ENCODE measurements around the gene MCEE. TPM values are rescaled to one million over a fixed set of nuclear protein-coding genes. Genes with fewer than 3 reads are reported as not detected.

The MCEE gene
- total and polyA plus RNA-seq, 2 donors (not counting 3 experiments of a cell fraction or from before 2014, with no cell fraction given): 4.0 to 9.9 TPM

GRCh38 chr2:71157124-71157793, 27.2 kb upstream of the MCEE start:
- no peaks in the 10 kb centered on the region for H3K79me2 ChIP-seq (ENCODE audit: control insufficient read depth, insufficient read depth, low read length)
- no peak for TF ChIP-seq POLR2AphosphoS5 (IDR thresholded peaks at IDR 0.05; ENCODE audit: insufficient read depth, low read depth, low read length)
- no peak for TF ChIP-seq EZH2 (IDR thresholded peaks at IDR 0.05; ENCODE audit: borderline replicate concordance, low read depth, low read length, severe bottlenecking)
- no peak for TF ChIP-seq GATA2 (IDR thresholded peaks at IDR 0.05; ENCODE audit: insufficient read depth, insufficient read length, low read depth, low read length)
- TF ChIP-seq JUN (IDR thresholded peaks at IDR 0.05; ENCODE audit: borderline replicate concordance, insufficient read depth, insufficient read length, low read depth): no peak
- peak; percentile 57 to 85 for TF ChIP-seq CTCF (IDR thresholded peaks at IDR 0.05; ENCODE audit: extremely low read depth in 1 of 2, insufficient read depth in 1 of 2, low read depth in 1 of 2, low read length in 2 of 2)
- no peak for TF ChIP-seq MAX (IDR thresholded peaks at IDR 0.05; ENCODE audit: insufficient read depth, insufficient read length)
- CTCF ChIA-PET: interaction anchor here (0.7 to 1.8 kb wide), 11 partner anchors 8 to 174 kb away, joined by 3 to 11 read pairs (median 4); partner anchors contain the start of genes MPHOSPH10 and ZNF638
- no peak overlapping the region for H3K27ac ChIP-seq (ENCODE audit: insufficient read depth, low read depth, low read length)
- intact Hi-C loops (cut with micrococcal nuclease): loop anchor here (2.0 to 5.0 kb wide), 2 partner anchors 120 to 175 kb away; partner anchors contain the start of gene ZNF638
- no peaks in the 10 kb centered on the region for H4K20me1 ChIP-seq (replicated peaks; ENCODE audit: control insufficient read depth, extremely low read depth, insufficient read depth, low read length)
- H3K9me1 ChIP-seq (replicated peaks; ENCODE audit: control insufficient read depth, extremely low read depth, insufficient read depth, low read length): no peaks in the 10 kb centered on the region
- no TSS peak for BruUV-seq (replicated peaks)
- peaks cover 0 to 7% of the 10 kb centered on the region in 2 experiments for H3K27me3 ChIP-seq (ENCODE audit: control insufficient read depth in 2 of 2, insufficient read depth in 2 of 2, low read length in 2 of 2)
- POLR2A ChIA-PET: no interaction called here
- H3K4me1 ChIP-seq (ENCODE audit: control insufficient read depth, extremely low read depth, insufficient read depth, low read length): no peaks in the 10 kb centered on the region
- no peak overlapping the region for H2AFZ ChIP-seq (ENCODE audit: low read depth, low read length)
- H3K9ac ChIP-seq (replicated peaks; ENCODE audit: extremely low read depth, insufficient read depth, low read length): no peak overlapping the region
- FAIRE-seq (peak; percentile 76), DNase-seq (ENCODE audit: low read depth, low spot score) (peak; percentile 42)
- no peak overlapping the region for H3K4me2 ChIP-seq (ENCODE audit: insufficient read depth, low read length)
- H3K4me3 ChIP-seq (replicated peaks in 1 of 3; ENCODE audit: insufficient read depth in 1 of 3, low read depth in 1 of 3, low read length in 3 of 3): no peak overlapping the region
- H3K9me3 ChIP-seq (replicated peaks; ENCODE audit: control insufficient read depth, insufficient read depth, low read length): no peaks in the 10 kb centered on the region
- dilution Hi-C loops (cut with MboI; ENCODE audit: extremely low pct_ligation_motif_present, low sequenced_read_pairs): no loop called here
- no peaks in the 10 kb centered on the region for H3K36me3 ChIP-seq (ENCODE audit: control insufficient read depth in 2 of 2, extremely low read depth in 1 of 2, insufficient read depth in 2 of 2, low read length in 2 of 2)
